ENCODE measurements around the gene PGRMC2.
"Not testable (repeated sequence)": the region's sequence is repeated elsewhere in the genome, so short reads cannot be mapped to it uniquely, and the experiment has no call there.

PGRMC2 gene

GRCh38 chr4:128267745-128268144, 19.9 kb downstream of the PGRMC2 start:
- no peak for DNase-seq (ENCODE audit: low read depth)

DNA sequence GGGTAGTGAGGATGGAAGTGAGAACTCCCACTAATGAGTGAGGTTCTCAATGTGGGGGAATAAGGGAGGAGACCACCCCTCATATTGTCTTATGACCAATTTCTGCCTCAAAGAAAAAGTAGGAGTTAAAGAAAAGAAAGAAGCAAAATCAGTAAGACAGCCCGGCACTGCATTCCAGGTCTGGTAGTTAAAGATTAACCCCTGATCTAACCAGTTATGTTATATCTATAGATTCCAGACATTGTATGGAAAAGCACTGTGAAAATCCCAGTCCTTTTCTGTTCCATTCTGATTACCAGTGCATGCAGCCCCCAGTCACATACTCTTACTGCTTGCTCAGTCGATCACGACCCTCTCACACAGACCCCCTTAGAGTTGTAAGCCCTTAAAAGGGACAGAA, 20.4 kb downstream of the PGRMC2 start:
- not testable (repeated sequence) for DNase-seq (ENCODE audit: low read depth)

DNA sequence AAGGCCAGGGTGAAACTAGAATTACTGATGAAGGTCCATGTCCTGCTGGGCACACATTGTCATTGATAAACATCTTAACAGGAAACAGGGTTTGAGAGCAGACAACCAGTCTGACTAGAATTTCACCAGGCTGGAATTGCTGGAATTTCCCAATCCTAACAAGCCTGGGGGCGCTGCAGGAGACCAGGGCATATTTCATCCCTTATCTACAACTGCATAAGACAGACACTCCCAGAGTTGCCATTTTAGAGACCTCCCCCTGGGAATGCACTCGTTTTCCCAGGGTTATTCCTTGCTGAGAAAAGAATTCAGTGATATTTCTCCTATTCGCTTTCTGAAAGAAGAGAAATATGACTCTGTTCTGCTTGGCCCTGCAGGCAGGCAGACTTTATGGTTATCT, 22.1 kb downstream of the PGRMC2 start:
- DNase-seq (ENCODE audit: low read depth) = not testable (repeated sequence)

DNA sequence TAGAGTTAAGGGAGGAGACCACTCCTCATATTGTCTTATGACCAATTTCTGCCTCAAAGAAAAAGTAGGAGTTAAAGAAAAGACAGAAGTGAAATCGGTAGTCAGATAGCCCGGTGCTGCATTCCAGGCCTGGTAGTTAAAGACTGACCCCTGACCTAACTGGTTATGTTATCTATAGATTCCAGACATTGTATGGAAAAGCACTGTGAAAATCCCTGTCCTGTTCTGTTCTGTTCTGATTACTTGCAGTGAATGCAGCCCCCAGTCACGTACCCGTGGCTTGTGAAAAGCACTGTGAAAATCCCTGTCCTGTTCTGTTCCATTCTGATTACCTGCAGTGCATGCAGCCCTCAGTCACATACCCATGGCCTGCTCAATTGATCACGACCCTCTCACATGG, 27.7 kb downstream of the PGRMC2 start:
- DNase-seq (ENCODE audit: low read depth) = not testable (repeated sequence)

DNA sequence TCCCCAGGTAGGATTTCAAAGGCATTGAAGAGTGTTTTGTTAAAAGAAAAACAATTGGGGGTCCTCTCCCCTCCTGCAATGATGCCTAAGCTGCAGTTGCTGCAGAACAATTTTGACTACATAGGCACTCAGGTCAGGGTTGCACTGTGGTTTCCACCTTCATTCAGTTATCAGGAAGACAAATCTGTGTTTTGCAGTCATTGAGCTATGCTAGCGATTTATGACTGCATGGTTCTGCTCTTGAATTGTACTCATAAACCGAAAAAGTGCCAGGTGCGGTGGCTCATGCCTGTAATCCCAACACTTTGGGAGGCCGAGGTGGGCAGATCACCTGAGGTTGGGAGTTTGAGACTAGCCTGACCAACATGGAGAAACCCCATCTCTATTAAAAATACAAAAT, 29.4 kb downstream of the PGRMC2 start:
- DNase-seq (ENCODE audit: low read depth) = not testable (repeated sequence)

- DNase-seq (ENCODE audit: low read depth) = no peak
Measured at GRCh38 chr4:128256539-128256938, 31.1 kb downstream of the PGRMC2 start.

- no peak for DNase-seq (ENCODE audit: low read depth)
Measured at GRCh38 chr4:128255906-128256305, 31.7 kb downstream of the PGRMC2 start.

- no peak for DNase-seq (ENCODE audit: low read depth)
Measured at GRCh38 chr4:128249787-128250668, 37.6 kb downstream of the PGRMC2 start.

GRCh38 chr4:128247906-128248305, 39.7 kb downstream of the PGRMC2 start:
- no peak for DNase-seq (ENCODE audit: low read depth)

DNA sequence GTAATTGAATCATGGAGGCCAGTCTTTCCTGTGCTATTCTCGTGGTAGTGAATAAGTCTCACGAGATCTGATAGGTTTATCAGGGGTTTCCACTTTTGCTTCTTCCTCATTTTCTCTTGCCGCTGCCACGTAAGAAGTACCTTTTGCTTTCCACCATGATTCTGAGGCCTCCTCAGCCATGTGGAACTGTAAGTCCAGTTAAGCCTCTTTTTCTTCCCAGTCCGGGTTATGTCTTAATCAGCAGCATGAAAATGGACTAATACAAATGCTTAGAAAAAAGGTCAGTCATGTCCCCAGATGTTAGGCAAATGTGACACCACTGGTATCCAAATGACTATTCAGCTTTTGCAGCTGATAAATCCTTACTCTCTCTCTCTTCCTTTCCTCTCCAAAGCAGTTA, 42.2 kb downstream of the PGRMC2 start:
- DNase-seq (ENCODE audit: low read depth) = not testable (repeated sequence)

DNA sequence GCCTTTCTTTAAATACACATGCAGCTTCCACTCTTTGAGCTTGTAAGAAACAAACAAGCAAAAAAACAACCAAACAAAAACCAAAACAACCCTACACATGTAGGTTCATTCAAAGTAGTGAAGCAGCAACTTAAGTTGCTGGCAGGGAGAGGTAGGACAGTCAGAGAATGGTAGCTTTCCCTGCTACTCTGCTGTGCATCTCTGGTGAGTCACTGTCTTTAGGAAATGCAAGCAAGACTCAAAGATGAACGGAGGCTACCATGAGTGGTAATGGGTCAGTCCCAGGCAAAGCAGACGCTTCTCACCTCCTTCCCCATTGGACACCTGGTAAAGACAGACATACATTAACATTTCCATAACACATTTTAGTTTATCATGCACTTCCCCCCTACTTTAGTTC, 43.2 kb downstream of the PGRMC2 start:
- no peak for DNase-seq (ENCODE audit: low read depth)

DNA sequence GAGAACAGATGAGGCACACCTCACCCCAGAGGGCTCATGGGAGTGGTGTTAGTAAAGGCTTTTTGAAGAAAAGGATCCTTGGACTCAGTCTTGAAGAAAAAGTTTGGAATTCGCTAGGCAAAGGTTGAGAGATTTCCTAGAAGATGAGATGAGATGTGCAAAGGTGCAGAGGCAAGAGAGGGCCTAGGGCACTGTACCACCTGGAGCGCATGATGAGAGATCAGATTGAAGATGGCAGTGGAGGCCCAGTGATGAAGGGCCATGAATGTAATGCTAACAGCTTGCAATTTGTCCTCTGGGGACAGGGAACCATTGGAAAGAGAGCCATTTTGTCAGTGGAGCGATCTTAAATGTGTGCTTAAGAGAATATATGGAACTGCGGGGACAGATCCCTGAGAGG, 45.0 kb downstream of the PGRMC2 start:
- no peak for DNase-seq (ENCODE audit: low read depth)

DNA sequence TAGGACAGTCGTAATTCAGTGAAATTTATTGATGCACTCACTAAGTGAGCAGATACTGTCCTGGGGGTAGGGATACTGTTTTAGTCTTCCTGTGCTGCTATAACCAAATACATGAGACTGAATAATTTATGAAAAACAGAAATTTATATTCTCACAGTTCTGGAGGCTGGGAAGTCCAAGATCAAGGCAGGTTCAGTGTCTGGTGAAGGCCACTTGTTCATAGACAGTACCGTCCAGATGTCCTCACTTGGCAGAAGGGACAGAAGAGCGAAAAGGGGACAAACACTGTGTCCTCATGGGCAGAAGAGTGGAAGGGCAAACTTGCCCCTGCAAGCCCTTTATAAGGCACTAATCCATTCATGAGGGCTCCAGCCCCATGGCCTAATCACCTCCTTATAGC, 45.6 kb downstream of the PGRMC2 start:
- no peak for DNase-seq (ENCODE audit: low read depth)

GRCh38 chr4:128241425-128241913, 46.1 kb downstream of the PGRMC2 start:
- no peak for DNase-seq (ENCODE audit: low read depth)

DNA sequence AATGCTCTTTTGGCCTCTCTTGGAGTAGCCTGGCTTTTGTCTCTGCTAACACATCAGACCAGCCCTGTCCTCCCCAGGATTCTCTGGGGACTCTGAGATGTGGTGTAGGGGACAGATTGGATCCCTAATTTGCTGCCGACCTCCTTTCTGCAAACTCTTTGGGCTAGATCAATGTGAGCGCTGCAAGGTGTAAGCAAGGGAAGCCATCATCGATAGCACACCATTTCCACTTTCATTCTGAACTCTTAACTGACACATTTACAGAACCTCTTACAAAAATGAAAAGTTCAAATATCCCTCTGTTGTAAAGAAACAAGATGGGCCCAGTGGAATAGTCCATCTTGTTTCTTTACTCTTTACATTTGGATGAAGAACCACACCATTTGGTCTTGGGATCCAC, 46.6 kb downstream of the PGRMC2 start:
- no peak for DNase-seq (ENCODE audit: low read depth)

DNA sequence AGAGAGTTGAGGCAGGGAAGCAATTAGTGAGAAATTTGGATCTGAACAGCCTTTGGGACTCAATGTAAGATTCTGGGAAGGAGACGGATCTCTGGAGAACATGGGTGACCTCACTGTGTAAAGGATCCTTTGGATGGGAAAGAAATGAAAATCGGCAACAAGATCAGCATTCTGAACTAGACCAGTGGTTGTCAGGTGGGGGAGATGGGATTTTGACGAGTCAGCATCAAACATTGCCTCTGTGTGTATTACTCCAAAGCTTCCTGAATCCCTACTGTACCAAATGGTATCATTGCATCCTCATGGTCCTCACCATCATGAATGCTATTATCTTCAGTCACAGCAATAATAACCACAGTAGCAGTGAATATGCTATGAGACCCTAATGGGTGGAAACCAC, 52.8 kb downstream of the PGRMC2 start:
- DNase-seq (ENCODE audit: low read depth) = no peak

- no peak for DNase-seq (ENCODE audit: low read depth)
Measured at GRCh38 chr4:128232719-128233118, 54.9 kb downstream of the PGRMC2 start.

DNA sequence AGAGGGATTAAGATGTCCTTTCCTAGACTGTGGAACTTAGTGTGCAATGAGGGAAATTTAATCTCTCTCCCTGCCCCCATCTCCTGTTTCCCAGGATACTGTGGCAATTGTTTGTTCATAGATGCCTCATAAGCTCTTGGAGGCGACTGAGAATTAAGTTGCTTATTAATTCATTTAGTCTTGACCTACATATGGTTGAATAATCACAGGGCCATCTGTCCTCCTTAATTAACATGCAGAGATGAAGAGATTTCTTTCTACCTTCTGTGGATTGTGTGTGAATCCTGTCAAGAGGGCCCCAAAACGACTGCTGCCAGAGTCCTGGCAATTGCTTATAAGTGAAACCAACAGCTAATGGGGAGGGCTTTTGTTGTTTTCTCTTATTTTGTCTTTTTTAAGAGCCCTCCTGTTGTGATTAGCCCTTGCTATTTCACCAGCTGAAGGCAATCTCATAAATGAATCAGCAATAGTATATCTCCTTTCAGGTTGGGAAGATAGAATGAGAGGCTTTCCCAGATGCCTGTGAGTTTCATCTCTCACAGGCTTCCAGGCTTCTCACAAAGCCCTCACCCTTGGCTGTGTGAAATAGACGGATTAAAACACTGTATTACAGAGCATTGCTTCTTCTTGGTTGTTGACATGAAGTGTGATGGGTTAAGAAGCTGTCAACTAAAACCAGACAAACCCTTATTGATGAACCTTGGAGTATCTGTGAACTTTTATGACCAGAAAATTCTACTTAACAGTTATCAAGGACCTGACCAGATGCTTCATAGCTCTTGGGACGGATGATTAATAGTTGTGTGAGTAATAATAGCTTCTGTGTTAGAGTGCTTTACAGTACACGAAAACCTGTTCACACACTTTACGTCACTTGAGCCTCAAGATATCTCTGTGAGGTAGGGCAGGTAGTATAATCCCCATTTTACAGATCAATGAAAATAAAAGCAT, 58.5 kb downstream of the PGRMC2 start:
- DNase-seq (ENCODE audit: low read depth) = no peak

DNA sequence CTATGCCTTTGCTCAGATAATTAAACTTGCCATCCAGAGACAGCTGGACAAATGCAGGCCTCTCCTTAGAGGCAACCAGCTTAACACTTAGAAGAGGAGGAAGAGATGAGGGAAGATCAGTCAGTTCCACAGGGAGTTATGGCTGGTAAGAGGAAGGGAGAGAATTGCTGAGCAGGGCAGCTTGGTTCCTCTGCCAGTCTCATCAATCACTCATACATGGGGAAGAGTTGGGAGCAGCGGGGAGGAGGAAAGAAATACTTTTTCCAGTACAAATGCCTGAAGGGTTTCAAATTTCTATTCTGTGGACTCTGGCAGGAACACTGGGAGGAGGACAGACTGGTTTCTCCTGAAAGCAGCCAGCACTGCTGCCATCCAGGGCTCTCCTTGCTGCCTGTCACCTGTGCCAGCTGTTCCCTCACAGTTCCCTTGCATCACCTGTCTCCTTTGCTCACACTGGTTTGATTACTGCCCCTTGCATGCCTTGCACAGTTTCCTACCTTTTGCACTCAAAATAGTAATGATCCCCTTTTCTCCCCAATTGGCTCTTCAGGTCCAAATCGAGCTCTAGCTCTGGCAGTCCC, 59.5 kb downstream of the PGRMC2 start:
- DNase-seq (ENCODE audit: low read depth) = no peak

- no peak for DNase-seq (ENCODE audit: low read depth)
Measured at GRCh38 chr4:128225148-128225547, 62.5 kb downstream of the PGRMC2 start.

GRCh38 chr4:128221586-128221985, 66.0 kb downstream of the PGRMC2 start:
- DNase-seq (ENCODE audit: low read depth) = no peak

Measured in activated T-helper 9 cell treated with anti-CD3 and anti-CD28 coated beads, Interleukin-2, amount 50 U/mL, for 16 hours (primary cell).